HG03139 (cell line): ENCODE data around the gene GNAT3.

Experiments
- ATAC-seq: cut with Tn5 transposase; IDR thresholded peaks from one replicate; pipeline ENCODE4 v1.9.1; 2021; ENCODE audit not compliant: unreplicated experiment

Gene GNAT3

GRCh38 chr7:80511964-80512363 is at the start of gene GNAT3:
Gene GNAT3, minus strand, starts transcription at chr7:80512064. Its CDS starts 138 bp downstream, at chr7:80511926.
- no peak for ATAC-seq

GRCh38 chr7:80558116-80558515 is 46.3 kb upstream of the GNAT3 start:
- ATAC-seq: no peak

- ATAC-seq: no peak
These were observed 40.3 kb upstream of the GNAT3 start for GRCh38 chr7:80552031-80552694.

GRCh38 chr7:80550005-80550404 is 38.1 kb upstream of the GNAT3 start:
- ATAC-seq: no peak

- ATAC-seq: no peak
These were observed 37.1 kb upstream of the GNAT3 start for GRCh38 chr7:80548840-80549530.

GRCh38 chr7:80542398-80542797 is 30.5 kb upstream of the GNAT3 start:
- ATAC-seq: no peak

- no peak for ATAC-seq
These were observed 29.0 kb upstream of the GNAT3 start for GRCh38 chr7:80540836-80541235.

- ATAC-seq: no peak
These were observed 25.2 kb upstream of the GNAT3 start for GRCh38 chr7:80537091-80537490.

GRCh38 chr7:80536426-80536825 is 24.6 kb upstream of the GNAT3 start:
- no peak for ATAC-seq

GRCh38 chr7:80533287-80533686 is 21.4 kb upstream of the GNAT3 start:
- no peak for ATAC-seq

- no peak for ATAC-seq
These were observed 20.3 kb upstream of the GNAT3 start for GRCh38 chr7:80532153-80532552.

- no peak for ATAC-seq
These were observed 18.3 kb upstream of the GNAT3 start for GRCh38 chr7:80530136-80530535.

GRCh38 chr7:80529362-80529761 is 17.5 kb upstream of the GNAT3 start:
- ATAC-seq: no peak

- no peak for ATAC-seq
These were observed 16.8 kb upstream of the GNAT3 start for GRCh38 chr7:80528689-80529088.

GRCh38 chr7:80526472-80526871 is 14.6 kb upstream of the GNAT3 start:
- ATAC-seq: no peak

- ATAC-seq: no peak
These were observed 12.8 kb upstream of the GNAT3 start for GRCh38 chr7:80524693-80525092.

GRCh38 chr7:80521809-80522208 is 9.9 kb upstream of the GNAT3 start:
- ATAC-seq: no peak

GRCh38 chr7:80520199-80520598 is 8.3 kb upstream of the GNAT3 start:
- no peak for ATAC-seq

- ATAC-seq: no peak
These were observed 5.5 kb upstream of the GNAT3 start for GRCh38 chr7:80517282-80517747.

GRCh38 chr7:80515298-80515697 is 3.4 kb upstream of the GNAT3 start:
- ATAC-seq: no peak

GRCh38 chr7:80510021-80510420 is 1.8 kb downstream of the GNAT3 start:
- no peak for ATAC-seq

GRCh38 chr7:80508440-80508839 is 3.4 kb downstream of the GNAT3 start:
- no peak for ATAC-seq
